Sigmoid colon (tissue), 3 donors: Measurements from ENCODE around the gene FKBP7.

ENCODE experiments used
- POLR2A ChIP-seq, 2 donors: fragments of 450-650 bp; IDR thresholded peaks; one replicate each; pipeline ENCODE4 v1.6.1; 2016; ENCODE audit warnings: antibody characterized with exemption in 2 of 2, mild to moderate bottlenecking in 2 of 2, moderate library complexity in 2 of 2
- TF ChIP-seq, protein P1 (sequence below), 4 experiments: fragments of 450-650 bp in 3 of 4; fragments of 200-600 bp in 1 of 4; IDR thresholded peaks; one replicate each; pipeline ENCODE4 v1.5.1; 2016 to 2019; ENCODE audit warnings: antibody characterized with exemption in 4 of 4, mild to moderate bottlenecking in 3 of 4, moderate library complexity in 2 of 4

DNA sequence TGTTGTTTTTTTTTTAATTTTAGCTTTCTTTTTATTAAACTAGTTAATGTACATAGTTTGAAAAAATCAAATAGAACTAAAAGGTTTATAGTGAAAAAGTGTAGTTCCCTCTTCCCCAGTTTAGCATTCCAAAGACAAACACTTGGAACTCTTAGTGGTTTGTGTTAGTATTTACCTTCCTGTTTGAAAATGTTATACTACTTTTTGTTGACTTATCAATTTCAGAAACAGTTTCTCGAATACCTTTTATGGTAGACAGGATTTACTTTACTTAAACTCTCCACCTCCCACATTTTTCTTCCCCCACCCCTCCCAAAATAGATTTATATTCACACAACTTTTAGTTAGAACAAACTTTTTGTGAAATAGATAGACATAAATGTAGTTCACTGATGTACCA lies 28.5 kb upstream of the FKBP7 start:
- TF ChIP-seq, protein P1, sequence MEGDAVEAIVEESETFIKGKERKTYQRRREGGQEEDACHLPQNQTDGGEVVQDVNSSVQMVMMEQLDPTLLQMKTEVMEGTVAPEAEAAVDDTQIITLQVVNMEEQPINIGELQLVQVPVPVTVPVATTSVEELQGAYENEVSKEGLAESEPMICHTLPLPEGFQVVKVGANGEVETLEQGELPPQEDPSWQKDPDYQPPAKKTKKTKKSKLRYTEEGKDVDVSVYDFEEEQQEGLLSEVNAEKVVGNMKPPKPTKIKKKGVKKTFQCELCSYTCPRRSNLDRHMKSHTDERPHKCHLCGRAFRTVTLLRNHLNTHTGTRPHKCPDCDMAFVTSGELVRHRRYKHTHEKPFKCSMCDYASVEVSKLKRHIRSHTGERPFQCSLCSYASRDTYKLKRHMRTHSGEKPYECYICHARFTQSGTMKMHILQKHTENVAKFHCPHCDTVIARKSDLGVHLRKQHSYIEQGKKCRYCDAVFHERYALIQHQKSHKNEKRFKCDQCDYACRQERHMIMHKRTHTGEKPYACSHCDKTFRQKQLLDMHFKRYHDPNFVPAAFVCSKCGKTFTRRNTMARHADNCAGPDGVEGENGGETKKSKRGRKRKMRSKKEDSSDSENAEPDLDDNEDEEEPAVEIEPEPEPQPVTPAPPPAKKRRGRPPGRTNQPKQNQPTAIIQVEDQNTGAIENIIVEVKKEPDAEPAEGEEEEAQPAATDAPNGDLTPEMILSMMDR (IDR thresholded peaks at IDR 0.05): no peak
- no peak for TF ChIP-seq POLR2A (IDR thresholded peaks at IDR 0.05)
